ENCODE measurements around the gene CEP20. TPM values are rescaled to one million over a fixed set of nuclear protein-coding genes. Genes with fewer than 3 reads are reported as not detected.
A peak's percentile ranks its signal among the peaks of the same experiment; 100 is the strongest.

The CEP20 gene
- total RNA-seq, 1 donor from 2014 or later, result 32.0 TPM

DNA sequence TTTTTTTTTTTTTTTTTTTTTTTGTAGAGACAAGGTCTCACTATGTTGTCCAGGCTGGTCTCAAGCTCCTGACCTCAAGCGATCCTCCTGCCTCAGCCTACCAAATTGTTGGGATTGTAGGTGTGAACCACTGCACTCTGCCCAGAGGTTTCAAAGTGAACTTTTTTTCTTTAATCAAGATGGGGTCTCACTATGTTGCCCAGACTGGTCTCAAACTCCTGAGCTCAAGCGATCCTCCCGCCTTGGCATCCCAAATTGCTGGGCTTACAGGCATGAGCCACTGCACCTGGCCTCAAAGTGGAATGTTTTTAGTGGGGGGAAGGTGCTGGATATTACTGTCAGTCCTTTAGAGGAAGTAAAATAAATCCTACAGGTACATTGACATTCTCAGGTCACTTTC lies 12.0 kb upstream of the CEP20 start:
- DNase-seq (ENCODE audit: missing footprints) (no peak), ATAC-seq (no peak)
- intact Hi-C loops (cut with DNase I), result no loop called here

DNA sequence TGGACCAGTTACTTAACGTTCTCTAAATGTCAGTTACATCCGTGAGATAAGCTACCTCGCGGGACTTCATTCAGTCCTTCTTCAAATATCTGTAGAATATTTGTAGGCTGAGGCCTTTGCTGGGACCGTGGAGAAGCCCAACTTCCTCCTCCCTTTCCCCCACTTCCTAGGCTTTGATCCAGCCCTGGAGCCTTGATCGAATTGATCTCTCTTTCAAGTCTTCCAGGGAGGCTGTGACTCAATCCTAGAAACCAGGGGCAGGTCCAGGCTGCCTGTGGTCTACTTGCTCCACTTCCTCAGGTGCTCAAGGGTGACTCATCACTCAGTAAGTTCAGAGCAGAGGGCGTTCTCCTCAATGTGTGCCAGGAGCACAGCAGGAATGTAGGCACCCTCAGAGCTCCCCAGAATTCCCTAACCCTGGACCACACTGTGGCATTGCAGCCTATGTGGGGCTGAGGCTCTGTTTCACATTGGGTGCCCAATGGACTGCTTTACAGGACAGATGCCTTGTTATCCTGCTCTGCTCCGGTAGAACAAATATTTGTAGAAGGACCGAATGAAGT lies 11.2 kb upstream of the CEP20 start:
- intact Hi-C loops (cut with DNase I), result no loop called here

DNA sequence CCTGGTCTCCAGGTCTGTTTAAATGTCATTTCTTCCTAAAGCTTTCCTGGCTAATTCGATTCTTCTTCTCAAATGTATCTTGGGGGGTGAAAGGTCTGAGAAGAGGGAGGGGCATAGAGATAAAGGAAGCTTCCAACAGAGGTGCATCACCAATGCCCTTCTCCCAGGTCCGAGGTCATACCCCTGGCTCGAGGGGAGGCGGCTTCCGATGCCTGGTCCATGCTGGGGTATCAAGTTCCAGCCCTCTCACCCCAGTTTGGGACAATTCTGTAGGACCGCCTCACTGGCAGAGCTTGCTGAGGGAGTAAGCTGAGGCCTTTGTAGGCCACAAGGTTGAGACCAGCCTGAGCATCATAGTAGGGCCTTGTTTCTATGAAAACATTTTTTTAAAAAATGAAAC lies 10.3 kb upstream of the CEP20 start:
- DNase-seq (ENCODE audit: missing footprints) (no peak), ATAC-seq (no peak)
- intact Hi-C loops (cut with DNase I), result no loop called here

More for the DNA sequence above, 11.2 kb upstream of the CEP20 start:
- DNase-seq (ENCODE audit: missing footprints) (no peak), ATAC-seq (no peak)

DNA sequence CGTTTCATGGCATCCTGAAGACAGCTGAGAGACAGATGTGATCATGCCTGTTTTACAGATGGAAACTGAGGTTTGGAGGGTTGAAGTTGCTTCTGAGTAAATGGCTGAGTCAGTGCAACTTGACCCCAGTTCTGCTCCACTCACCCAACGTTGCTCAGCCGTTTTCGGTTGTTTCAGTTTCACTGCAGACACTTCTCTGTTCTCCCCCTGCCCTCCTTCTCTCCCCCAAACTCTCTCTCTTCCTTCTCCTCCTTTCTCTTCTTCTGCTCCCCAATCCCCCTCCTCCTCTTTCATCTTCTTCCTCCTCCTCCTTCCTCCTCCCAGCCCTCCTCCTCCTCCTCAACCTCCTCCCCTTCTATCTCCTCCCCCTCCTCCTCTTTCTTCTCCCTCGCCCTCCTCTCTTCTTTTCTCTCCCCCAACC lies 9.4 kb upstream of the CEP20 start:
- no peak for ATAC-seq
- intact Hi-C loops (cut with DNase I), result no loop called here
- no peak for DNase-seq (ENCODE audit: missing footprints)

DNA sequence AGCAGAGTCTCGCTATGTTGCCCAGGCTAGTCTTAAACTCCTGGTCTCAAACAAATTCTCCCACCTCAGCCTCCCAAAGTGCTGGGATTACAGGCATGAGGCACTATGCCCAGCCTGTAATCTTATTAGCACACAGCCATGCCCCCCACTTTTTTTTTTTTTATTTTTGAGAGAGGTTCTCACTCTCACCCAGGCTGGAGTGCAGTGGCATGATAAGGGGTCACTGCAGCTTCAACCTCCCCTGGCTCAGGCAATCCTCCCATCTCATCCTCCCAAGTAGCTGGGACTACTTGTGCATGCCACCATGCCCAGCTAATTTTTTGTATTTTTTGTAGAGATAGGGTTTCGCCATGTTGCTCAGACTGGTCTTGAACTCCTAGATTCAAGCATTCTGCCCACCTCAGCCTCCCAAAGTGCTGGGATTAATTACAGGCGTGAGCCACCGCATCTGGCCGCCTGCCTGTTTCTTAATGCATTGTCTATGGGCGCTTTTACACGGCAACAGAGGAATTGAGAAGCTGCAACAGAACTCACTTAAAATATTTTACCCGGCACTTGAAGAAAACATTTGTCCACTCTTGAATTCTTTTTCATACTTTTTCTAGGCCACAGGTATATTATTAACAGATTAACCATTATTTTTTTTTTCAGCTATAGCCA lies 8.8 kb upstream of the CEP20 start:
- no peak for DNase-seq (ENCODE audit: missing footprints)
- intact Hi-C loops (cut with DNase I), result no loop called here
- no peak for ATAC-seq

DNA sequence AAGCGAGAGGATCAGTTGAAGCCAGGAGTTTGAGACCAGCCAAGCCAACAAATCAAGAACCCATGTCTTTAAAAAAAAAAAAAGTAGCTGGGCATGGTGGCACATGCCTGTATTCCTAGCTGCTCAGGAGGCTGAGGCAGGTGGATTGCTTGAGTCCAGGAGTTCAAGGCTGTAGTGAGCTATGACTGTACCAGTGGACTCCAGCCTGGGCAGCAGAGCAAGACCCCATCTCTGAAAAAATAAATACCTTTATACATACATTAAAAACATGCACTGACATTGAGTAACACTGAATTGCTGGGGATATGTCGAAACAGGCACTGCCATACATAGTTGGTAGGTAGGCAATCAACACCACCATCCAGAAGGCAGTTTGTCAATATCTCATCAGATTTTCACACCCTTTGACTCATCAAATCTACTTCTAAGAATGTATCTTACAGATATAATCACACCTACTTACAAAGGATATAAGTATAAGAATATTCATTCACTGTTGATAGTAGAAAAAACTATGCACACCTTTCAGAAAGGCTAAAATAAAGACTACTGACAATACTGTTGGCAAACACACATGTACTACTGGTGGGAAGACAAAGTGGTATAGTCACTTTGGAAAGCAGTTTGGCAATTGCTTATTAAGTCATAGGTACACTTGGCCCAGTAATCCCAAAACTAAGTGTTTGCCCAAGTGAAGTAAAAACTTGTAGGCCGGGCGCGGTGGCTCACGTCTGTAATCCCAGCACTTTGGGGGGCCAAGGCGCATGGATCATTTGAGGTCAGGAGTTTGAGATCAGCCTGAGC lies 6.4 kb upstream of the CEP20 start:
- no peak for ATAC-seq
- intact Hi-C loops (cut with DNase I), result no loop called here
- no peak for DNase-seq (ENCODE audit: missing footprints)

DNA sequence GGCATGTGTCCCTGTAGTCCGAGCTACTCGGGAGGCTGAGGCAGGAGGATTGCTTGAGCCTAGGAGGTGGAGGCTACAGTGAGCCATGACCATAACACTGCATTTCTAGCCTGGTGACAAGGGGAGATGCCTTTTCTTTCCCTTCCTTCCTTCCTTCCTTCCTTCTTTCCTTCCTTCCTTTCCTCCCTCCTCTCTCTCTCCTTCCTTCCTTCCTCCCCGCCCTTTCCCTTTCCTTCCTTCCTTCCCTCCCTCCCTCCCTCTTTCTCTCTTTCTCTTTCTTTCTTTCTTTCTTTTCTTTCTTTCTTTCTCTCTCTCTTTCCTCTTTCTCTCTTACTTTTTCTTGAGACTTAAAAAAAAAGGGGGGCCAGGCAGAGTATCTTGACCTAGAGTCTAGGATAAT lies 3.1 kb upstream of the CEP20 start:
- ATAC-seq (no peak), DNase-seq (ENCODE audit: missing footprints) (no peak)
- intact Hi-C loops (cut with DNase I), result no loop called here

DNA sequence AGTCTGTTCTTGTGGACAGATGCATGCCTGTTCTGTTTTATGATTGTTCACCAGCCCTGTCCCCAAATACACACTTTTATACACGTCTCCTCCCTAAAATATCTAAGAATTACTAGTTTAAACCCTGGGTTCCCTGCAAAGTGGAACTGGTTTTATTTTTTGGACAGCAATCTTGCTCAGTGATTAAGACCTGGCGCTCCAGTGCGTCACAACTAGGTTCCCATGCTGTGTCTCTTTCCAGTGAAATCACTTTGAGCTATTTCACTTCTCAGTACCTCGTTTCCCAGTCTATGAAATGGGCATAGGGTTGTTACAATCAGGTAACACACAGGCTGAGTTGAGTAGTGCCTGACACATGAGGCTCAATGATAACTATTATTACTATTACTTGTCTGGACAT lies 1.1 kb downstream of the CEP20 start:
- ATAC-seq, result no peak
- intact Hi-C loops (cut with DNase I), result loop anchor here (5.0 kb wide), 2 partner anchors 65 to 135 kb away; no protein-coding TSS in a partner anchor
- DNase-seq (ENCODE audit: missing footprints), result no peak

DNA sequence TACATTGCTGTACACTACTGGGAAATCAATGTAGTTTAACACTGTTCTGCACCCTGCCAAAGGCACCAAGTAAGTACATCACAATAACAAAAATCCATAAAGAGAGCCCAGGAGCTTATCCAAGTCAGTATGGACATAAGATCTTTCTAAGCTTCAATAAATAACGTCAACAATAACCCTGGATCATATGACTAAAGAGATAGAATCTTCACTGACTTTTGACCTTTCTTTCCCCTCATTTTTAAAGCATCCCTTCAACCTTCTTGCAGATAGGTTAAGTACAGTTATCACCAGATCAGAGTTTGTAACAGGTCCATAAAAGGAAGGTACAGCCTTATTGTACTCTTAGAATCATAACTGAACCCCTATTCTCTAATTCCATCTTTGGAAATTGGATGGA lies 2.3 kb downstream of the CEP20 start:
- no peak for DNase-seq (ENCODE audit: missing footprints)
- intact Hi-C loops (cut with DNase I), result loop anchor here (5.0 kb wide), 2 partner anchors 66 to 136 kb away; no protein-coding TSS in a partner anchor

DNA sequence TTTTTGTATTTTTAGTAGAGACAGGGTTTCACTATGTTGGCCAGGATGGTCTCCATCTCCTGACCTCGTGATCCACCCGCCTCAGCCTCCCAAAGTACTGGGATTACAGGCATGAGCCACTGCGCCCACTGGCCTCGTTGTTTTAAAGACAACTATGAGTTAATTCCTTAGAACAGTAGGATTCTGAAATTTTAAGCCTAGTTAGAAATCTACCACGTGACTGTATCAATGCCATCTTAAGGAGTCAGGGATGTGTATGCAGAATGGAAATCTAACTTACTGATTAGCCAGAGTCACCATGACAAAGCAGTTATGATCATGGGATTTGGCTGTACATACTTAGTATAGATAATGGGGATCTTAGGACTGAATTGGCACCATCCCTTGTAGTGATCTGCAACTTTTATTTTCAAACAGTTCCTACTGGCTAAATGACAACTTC lies 2.8 kb downstream of the CEP20 start:
- DNase-seq (ENCODE audit: missing footprints) (no peak), ATAC-seq (no peak)
- intact Hi-C loops (cut with DNase I), result loop anchor here (5.0 kb wide), 2 partner anchors 67 to 137 kb away; no protein-coding TSS in a partner anchor

More for the DNA sequence above, 2.3 kb downstream of the CEP20 start:
- no peak for ATAC-seq

DNA sequence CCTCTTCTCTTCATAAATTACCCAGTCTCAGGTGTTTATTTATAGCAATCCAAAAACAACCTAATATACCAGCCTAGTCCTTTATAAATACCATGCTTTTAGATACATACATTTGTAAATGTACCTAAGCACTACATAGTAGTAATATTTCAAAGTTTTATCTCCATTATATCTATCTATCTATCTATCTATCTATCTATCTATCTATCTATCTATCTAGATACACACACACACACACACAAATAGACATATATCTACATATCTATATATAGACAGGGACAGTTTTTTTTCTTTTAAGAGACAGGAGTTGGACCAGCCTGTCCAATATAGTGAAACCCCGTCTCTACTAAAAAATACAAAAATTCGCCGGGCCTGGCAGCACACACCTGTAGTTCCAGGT lies 5.8 kb downstream of the CEP20 start:
- DNase-seq (ENCODE audit: missing footprints), result no peak
- ATAC-seq, result no peak
- intact Hi-C loops (cut with DNase I), result no loop called here

DNA sequence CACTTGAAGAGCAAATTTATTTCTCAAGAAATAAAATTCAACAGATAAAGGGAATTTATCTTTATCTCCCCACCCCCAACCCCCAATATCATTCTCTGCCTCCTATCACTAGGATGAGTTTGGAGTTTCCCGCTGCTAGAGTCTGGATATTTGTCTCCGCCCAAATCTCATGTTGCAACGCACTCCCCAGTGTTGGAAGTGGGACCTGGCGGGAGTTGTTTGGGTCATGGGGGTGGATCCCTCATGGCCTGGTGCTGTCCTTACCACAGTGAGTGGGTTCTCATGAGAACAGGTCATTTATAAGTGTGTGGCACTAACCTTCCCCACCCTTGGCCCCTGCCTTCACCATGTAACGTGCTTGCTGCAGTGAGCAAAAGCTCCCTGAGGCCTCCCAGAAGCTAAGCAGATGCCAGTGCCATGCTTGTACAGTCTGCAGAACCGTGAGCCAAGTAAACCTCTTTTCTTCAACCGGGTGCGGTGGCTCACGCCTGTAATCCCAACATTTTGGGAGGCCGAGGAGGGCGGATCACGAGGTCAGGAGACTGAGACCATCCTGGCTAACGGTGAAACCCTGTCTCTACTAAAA lies 6.5 kb downstream of the CEP20 start:
- no peak for DNase-seq (ENCODE audit: missing footprints)
- intact Hi-C loops (cut with DNase I), result no loop called here
- no peak for ATAC-seq

DNA sequence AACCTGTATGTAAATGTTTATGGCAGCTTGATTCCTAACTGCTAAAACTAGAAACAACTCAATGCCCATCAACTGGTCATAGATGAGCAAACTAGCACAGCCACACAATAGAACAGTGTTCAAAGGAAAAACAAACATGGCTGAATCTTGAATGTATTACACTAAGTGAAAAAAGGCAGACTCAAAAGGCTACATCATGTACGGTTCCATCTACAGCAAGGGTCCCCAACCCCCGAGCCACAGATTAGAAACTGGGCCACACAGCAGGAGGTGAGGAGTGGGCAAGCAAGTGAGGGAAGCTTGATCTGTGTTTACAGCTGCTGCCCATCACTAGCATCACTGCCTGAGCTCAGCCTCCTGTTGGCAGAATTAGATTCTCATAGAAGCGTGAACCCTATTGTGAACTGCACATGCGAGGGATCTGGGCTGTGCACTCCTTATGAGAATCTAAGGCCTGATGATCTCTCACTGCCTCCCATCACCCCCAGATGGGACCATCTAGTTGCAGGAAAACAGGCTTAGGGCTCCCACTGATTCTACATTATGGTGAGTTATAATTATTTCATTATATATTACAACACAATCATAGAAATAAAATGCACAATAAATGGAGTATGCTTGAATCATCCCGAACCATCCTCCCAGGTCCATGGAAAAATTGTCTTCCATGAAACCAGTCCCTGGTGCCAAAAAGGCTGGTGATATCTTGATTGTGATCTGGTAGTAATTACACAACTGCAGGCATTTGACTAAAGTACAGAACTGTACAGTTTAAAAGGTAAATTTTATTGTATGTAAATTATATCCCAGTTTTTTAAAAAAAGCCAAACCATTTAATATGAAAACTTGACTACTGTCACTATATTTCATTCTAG lies 7.7 kb downstream of the CEP20 start:
- intact Hi-C loops (cut with DNase I), result no loop called here
- ATAC-seq (no peak), DNase-seq (ENCODE audit: missing footprints) (no peak)

DNA sequence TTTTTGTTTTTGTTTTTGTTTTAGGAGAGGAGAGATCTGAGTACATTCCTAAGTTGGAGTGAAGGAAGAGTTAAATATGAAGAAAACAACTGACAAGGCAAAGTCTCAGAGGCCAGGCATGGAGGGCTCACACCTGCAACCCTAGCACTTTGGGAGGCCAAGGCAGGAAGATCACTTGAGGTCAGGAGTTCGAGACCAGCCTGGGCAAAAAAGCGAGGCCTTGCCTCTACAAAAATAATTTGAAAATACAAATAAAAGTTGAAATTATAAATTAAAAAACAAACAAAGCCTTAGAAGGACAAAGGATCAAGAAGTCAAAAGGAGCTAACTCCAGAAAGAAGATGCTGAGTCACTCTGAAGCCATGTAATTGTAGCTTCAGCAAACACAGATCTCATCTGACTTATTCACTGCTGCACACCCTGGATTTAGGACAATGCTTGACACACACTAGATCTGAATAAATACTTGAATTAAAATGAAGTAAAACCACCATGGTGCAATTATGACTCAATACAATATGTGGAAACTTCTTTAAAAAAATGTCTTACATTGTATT lies 9.1 kb downstream of the CEP20 start:
- intact Hi-C loops (cut with DNase I), result no loop called here
- no peak for DNase-seq (ENCODE audit: missing footprints)
- no peak for ATAC-seq

DNA sequence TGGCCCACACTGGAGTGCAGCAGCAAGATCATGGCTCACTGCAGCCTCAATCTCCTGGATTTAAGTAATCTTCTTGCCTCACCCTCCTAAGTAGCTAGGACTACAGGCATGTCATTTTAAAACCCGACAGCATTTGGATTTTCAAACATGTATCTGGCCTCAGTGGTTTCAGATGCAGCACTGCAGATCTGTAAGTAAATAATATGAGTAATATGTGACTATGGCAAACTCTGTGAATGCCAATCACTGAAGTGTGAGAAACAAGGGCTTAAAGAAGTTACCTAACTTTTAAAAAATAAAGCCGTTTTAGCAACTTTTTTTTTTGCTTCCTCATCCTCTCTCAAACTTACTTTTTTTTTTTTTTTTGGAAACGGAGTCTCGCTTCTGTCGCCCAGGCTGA lies 11.9 kb downstream of the CEP20 start:
- ATAC-seq, result no peak
- intact Hi-C loops (cut with DNase I), result no loop called here

DNA sequence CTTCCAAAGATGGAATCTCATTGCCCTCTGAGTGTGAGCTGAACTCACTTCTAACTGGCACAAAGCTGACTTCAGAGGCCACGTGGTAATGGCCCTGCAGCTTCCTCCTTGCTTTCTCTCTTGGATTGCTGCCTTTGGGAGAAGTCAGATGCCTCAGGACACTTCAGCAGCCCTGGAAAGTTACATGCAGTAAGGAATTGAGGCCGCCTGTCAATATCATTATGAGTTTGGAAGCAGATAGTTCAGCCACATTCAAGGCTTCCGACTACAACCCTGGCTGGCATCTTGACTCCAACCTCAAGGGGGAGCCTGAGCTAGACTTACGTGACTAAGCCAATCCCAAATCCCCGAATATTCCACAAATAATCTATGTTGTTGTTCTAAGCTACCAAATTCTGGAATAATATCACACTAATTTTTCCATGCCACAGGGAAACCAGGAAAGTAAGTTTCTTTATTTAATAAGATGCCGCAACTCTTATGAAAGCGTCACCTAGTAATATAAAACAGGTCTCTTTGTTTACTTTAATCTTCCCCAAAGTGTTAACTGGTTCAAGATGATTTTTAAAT lies 13.6 kb downstream of the CEP20 start:
- ATAC-seq (peak; percentile 56), DNase-seq (ENCODE audit: missing footprints) (no peak)
- intact Hi-C loops (cut with DNase I), result loop anchor here (1.0 kb wide), 1 partner anchor 252 kb away; no protein-coding TSS in a partner anchor

More for the DNA sequence above, 11.9 kb downstream of the CEP20 start:
- no peak for DNase-seq (ENCODE audit: missing footprints)

DNA sequence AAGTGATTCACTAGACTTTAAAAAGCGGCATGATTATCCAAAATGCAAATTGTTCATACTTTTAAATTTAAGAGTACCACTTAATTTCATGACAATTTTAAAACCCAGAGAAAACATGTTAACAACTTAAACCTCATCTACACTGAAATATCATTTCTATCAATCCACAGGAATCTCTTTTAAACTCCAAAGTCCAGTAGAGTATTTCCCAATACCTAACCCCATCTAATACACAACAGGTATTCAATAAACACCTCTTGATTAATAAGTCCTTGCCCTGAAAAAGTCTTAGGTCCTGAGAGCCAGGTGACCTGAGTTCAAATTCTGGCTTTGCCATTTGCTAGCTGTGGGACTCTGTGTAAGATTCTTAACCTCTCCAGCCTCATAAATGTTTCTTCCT lies 14.7 kb downstream of the CEP20 start:
- no peak for ATAC-seq
- intact Hi-C loops (cut with DNase I), result no loop called here
- DNase-seq (ENCODE audit: missing footprints), result no peak

DNA sequence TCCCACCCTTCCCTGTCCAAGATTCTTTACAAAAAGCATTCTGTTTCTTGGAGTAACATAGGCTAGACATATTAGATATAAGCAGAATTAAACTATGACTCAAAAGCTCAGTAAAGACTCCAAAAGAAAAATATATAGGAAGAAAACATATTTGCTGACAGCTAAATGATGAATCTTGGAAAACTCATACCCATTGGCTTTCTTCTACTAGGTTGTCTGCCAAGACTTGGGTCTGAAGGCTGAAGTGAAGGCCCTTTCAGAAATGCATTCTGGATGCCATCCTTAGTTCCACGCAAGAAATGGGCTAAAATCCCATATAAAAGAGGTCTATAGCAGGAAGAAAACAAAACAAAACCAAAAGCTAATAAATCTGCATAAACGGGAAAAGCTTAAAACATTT lies 15.1 kb downstream of the CEP20 start:
- intact Hi-C loops (cut with DNase I), result no loop called here
- DNase-seq (ENCODE audit: missing footprints) (no peak), ATAC-seq (no peak)
